SHP77 treated with DMSO at 0.1 percent for 48 hours (cell line): Measurements from ENCODE around the gene LRMDA.

Experiments
- DNase-seq: peaks from one replicate; lab custom pipeline; 2025; lab: John Stamatoyannopoulos, UW

LRMDA gene

GRCh38 chr10:75476985-75477384, 45.6 kb downstream of the LRMDA start:
- DNase-seq: no peak

DNA sequence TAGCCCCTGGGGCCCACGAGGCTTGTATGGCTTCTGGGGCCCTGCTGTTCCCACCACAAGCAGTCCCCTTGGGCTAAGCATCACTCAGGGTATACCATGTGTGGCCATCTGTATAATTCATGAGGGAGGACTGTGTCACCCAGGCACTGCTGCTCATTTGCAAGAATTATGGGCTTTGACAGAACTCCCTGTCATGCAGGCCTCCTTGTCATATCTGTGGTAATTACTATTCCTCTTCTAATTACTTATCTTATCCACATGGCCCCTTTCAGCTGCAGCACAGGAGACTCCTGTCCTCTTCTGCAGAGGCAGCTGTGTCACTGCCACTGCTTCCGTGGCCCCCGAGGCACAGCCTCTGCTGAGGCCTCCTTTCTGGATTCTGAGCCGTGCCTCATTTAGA, 46.3 kb downstream of the LRMDA start:
- DNase-seq: no peak

DNA sequence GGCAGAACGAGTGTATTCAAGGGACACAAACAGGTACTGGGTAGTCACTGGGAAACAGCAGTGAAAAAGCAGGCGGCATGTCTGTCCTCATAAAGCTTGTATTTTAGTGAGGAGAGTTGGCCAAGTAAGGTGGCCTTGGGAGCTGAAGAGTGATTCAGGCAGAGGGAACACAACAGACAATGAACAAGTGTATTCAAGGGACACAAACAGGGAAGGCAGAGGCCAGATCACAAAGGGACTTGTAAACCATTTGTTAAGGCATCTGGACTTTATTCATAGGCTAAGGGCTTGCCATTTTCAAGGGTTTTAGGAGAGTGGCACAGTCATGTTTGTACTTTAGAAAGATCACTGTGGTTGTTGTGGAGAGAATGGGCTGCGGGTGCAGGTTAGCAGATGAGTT, 49.0 kb downstream of the LRMDA start:
- DNase-seq: no peak

DNA sequence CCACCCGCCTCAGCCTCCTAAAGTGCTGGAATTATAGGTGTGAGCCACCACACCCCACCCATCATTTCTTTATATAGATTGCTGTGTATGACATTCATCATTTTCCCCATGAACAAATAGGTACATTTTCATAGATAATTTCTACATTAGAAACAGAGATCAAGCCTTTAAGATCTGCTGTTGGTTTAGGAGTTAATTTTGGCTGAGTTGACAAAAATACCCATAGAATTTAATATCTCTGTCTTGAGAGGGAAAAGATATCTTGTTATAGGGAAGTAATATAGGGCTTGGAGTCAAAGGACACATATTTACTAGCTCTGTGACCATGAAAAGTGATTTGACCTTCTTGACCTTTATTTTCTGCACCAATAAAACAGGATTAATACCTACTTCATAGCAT, 51.8 kb downstream of the LRMDA start:
- DNase-seq: no peak

DNA sequence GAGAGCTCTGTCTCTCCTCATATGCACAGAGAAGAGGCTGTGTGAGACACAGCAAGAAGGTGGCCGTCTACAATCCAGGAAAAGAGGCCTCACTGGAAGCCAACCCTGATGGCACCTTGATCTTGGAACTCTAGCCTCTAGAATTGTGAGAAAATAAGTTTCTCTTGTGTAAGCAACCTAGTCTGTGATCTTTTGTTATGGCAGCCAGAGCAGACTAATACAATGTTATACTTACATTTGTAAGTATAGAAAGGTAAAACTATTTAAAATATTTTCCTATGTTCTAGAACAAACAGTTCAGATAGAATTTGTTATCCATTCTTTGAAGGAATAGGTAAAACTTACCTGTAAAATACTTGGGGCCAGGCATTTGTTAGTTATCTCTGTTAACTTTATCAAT, 53.3 kb downstream of the LRMDA start:
- no peak for DNase-seq

DNA sequence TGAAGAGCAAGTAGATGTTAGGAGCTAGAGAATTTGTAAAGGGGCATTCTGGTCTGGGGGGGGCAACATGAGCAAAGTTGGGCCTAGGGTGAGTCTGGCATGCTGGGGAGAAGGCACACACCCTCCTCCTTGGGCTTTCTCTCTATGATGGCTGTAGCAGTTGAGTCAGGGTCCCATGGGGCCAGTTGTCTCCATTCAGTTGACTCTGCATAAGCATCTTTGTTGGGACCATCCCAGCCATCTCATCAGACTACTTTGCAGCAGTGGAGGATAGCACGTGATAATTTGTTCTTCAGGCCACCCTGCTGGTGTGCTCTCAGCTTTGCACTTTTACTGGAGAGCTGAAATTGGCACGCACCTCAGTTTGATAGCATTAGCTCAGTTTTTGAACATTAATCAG, 55.2 kb downstream of the LRMDA start:
- no peak for DNase-seq

GRCh38 chr10:75487087-75487754, 55.8 kb downstream of the LRMDA start:
- DNase-seq: no peak

DNA sequence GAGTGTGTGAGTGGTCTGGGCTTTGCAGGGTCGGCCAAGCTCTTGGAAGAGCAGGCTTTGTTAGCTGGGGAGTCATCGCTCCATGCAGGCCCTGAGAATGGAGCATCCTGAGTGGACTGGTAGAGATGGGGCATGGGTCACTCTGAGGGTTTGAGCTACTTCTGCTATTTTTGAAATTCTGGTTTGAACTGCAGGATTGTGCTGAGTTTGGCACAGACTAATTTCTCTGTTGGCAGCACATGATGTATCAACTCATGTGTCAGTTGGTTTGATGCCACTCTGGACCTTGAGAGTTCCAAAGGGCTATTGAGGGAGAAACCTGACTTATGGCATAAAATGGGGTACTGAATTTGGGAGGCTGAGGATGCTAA, 56.3 kb downstream of the LRMDA start:
- DNase-seq: no peak

DNA sequence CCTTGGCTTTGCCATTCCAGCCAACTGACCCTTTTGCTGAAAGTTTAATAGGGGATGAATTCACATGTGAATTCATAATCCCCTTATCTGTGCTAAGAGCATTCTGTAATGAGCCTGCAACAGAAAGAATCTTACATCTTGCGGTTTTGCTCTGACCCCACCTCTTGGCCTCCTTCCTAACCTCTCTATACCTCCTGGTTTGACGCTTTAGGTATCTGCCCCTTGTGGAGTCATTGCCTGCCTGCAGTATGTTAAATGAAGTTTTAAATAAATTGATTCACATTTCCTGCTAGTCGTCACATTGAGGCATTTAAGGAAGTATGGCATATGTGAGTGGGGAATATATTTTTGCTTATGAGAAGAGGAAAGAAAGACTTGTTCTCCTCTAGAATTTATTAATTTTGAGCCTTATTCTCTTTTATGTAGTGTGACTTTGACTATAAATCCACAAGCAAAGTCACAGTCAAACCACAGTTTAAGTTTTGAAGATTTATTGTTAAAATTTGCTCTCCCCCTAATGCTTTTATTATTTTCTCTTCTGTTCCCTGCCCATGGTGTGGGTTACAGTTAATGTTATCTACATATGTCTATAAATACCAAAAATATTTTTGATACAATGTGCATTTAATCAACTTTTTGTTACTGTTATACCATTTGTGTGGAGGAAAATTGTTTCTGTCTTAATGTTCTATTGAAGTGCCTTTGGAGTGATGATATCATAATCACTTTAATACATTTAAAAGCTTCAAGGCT, 60.9 kb downstream of the LRMDA start:
- no peak for DNase-seq

DNA sequence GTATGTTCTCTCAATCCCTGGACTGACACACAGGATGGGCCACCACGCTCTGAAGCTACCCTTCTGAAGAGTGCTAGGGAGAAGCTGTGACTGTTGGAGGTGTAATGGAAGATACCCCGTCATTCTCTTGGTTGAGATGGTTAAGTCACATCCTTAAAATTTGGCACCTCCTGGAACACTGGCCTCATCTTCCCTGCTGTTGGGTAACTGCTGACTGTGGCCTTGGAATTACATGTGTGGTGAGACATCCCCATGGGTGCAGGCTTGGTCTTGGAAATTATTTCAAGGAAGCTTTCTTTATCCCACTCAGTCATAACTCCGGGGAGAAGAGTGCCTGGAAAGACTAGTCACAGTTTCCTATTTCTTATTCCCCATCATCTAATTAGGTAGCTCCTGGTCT, 62.0 kb downstream of the LRMDA start:
- DNase-seq: no peak

GRCh38 chr10:75495434-75496190, 64.2 kb downstream of the LRMDA start:
- DNase-seq: no peak

DNA sequence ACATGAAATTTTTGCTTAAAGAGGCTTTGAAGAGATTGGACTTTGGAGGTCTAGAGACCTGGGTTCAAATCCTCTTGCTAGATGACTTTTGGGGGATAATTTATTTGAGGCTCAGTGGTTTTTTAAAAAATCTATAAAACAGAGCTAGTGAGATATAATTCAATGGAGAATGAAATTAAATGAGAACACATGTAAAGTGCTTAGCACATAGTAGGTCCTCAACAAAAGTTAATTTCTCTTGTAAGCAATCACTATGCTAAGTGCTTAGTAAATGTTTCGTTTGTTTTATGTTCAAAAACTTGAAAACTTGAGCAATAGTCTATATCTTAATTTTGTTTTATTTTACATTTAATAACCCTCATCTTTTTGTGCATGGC, 64.8 kb downstream of the LRMDA start:
- no peak for DNase-seq

DNA sequence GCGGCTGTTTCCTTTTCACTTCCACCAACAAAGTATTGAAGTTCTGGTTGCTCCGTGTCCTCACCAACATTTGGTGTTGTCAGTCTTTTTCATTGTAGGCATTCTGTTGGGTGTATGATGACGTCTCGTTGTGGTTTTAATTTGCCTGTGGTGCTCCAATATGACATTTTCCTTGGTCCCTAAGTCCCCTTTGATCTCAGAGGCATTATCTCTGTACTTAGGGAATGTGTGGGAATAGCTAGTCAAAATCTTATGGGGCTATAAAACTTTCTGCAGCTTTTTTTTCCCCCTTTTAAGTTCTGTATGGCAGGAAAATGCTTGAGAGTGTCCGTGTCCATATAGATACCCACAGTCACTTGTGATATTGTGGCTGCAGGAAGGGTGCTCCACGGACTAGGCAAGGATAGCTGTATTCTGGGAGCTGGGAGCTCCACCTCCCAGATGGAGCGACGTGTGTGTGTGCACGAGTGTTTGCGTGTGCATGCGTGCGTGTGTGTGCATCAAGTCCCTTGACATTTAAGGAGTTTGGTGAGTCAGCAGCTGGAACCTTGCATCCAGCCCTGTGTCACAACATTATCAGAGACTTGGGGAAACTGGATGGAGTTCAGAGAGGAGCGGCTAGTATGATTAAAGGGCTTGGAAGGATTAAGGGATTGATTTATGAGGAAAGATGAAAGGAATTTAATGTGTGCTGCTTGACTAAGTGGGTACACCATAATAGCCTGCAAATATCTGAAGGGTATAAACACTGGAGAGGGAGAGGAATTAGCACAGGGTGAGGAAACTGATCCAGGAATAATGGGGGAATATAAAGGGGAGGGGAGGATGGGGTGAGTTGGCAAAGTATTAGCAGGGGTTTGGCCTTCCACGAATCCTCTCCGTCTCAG, 66.8 kb downstream of the LRMDA start:
- no peak for DNase-seq

- DNase-seq: no peak
These were observed 67.5 kb downstream of the LRMDA start for GRCh38 chr10:75498884-75499350.

GRCh38 chr10:75499556-75500160, 68.2 kb downstream of the LRMDA start:
- DNase-seq: no peak

GRCh38 chr10:75502389-75502788, 71.0 kb downstream of the LRMDA start:
- no peak for DNase-seq

- no peak for DNase-seq
These were observed 71.4 kb downstream of the LRMDA start for GRCh38 chr10:75502838-75503237.

DNA sequence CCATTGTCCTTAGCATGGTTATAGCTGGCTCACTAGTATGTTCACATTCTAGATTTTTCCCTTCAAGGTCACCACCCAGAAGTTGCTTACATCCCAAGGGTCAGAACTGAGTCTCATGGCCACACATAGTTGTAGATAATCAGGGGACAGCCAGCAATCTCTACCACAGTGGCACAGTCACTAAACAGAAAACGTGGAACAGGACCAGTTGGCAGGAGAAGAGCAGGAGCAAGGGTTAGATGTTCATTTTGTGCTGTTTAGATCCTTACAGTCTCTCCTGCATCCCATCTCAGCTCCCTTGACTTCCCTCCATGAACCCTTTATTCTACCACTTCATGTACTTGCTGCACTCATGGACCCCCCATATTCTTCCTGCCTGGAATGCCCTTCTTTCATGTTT, 73.9 kb downstream of the LRMDA start:
- DNase-seq: no peak

- DNase-seq: no peak
These were observed 74.5 kb downstream of the LRMDA start for GRCh38 chr10:75505840-75506506.

DNA sequence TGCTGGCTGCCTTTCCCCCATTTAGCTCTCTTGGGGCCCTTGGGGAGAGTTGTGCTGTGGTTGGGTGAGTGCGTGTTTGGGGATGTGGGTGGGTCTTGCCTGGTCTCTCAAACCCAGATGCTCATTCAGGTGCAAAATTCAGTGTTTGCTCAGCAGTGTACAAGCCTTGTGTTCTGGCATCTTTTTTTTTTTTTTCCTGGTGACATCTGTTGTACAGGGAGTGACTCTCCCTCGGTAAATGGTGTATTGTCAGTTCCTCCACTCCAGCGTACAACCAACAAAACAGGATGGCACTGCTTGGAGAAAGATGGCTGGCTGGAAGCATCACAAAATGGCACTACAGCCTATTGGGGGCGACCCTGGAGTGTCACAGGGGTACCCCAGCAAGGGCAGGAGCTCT, 75.5 kb downstream of the LRMDA start:
- DNase-seq: no peak

- no peak for DNase-seq
These were observed 76.0 kb downstream of the LRMDA start for GRCh38 chr10:75507469-75507868.
